Gastroesophageal sphincter (tissue), 4 donors: ENCODE measurements around the gene KIF26A. TPM values are rescaled to one million over a fixed set of nuclear protein-coding genes. Genes with fewer than 3 reads are reported as not detected.

Experiments used
- ATAC-seq: fragments of 150-250 bp; one replicate; pipeline ENCODE4 v1.9.1; 2016; ENCODE audit warnings: mild to moderate bottlenecking, moderate library complexity
- H3K27ac ChIP-seq, 4 donors: fragments of 200-600 bp; sonication (generic) in 3 of 4; 1 replicate in 3 of 4; 2 replicates in 1 of 4; pipeline ENCODE4 v1.5.1; 2016 to 2019
- H3K27me3 ChIP-seq: fragments of 200-600 bp; sonication (generic); one replicate; pipeline ENCODE4 v1.5.1; 2019
- H3K36me3 ChIP-seq, 2 donors: fragments of 200-600 bp; sonication (generic); one replicate each; pipeline ENCODE4 v1.5.1; 2019; ENCODE audit warnings: control low read depth in 1 of 2
- H3K4me1 ChIP-seq, 3 donors: fragments of 200-600 bp; sonication (generic); 1 replicate in 2 of 3; 2 replicates in 1 of 3; pipeline ENCODE4 v1.5.1; 2016 to 2019; ENCODE audit warnings: control low read depth in 2 of 3
- H3K4me3 ChIP-seq, 2 donors: fragments of 200-600 bp; sonication (generic); one replicate each; pipeline ENCODE4 v1.5.1; 2019; ENCODE audit warnings: mild to moderate bottlenecking in 1 of 2, moderate library complexity in 1 of 2
- H3K9me3 ChIP-seq, 3 donors: fragments of 200-600 bp; sonication (generic); one replicate each; pipeline ENCODE4 v1.5.1; 2017 to 2019; ENCODE audit warnings: control low read depth in 2 of 3
- EP300 ChIP-seq: sonication (generic); formaldehyde crosslinking; IDR thresholded peaks from one replicate; pipeline ENCODE4 v1.6.1; 2017; ENCODE audit warnings: antibody characterized with exemption, mild to moderate bottlenecking
- POLR2A ChIP-seq, 2 donors: fragments of 450-650 bp; IDR thresholded peaks; one replicate each; pipeline ENCODE4 v1.6.1; 2017; ENCODE audit warnings: antibody characterized with exemption in 2 of 2, mild to moderate bottlenecking in 2 of 2, moderate library complexity in 1 of 2
- POLR2AphosphoS5 ChIP-seq: sonication (generic); formaldehyde crosslinking; IDR thresholded peaks from one replicate; pipeline ENCODE4 v1.6.1; 2017; ENCODE audit warnings: antibody characterized with exemption
- WGBS, 2 donors: methylation state at CpG; one replicate each; pipeline ENCODE4 v1.1.5; 2018; ENCODE audit warnings: low coverage in 1 of 2; 5-methylcytosine and 5-hydroxymethylcytosine counted together
- total RNA-seq, 4 donors: library from RNA; depleted of rRNA; stranded (reverse); fragments of >200 nt; gene quantifications; one replicate each; pipeline ENCODE4 v1.1.0, GENCODE V29; 2016
- TF ChIP-seq, protein P1 (sequence below), 4 experiments: fragments of 200-600 bp in 2 of 4; fragments of 450-650 bp in 2 of 4; sonication (generic) in 1 of 4; IDR thresholded peaks; one replicate each; pipeline ENCODE4 v1.5.1; 2017 to 2019; ENCODE audit warnings: antibody characterized with exemption in 4 of 4, mild to moderate bottlenecking in 2 of 4, moderate library complexity in 2 of 4

KIF26A gene
- total RNA-seq, 4 donors from 2014 or later, result 2.2 to 6.9 (median 2.9) TPM

DNA sequence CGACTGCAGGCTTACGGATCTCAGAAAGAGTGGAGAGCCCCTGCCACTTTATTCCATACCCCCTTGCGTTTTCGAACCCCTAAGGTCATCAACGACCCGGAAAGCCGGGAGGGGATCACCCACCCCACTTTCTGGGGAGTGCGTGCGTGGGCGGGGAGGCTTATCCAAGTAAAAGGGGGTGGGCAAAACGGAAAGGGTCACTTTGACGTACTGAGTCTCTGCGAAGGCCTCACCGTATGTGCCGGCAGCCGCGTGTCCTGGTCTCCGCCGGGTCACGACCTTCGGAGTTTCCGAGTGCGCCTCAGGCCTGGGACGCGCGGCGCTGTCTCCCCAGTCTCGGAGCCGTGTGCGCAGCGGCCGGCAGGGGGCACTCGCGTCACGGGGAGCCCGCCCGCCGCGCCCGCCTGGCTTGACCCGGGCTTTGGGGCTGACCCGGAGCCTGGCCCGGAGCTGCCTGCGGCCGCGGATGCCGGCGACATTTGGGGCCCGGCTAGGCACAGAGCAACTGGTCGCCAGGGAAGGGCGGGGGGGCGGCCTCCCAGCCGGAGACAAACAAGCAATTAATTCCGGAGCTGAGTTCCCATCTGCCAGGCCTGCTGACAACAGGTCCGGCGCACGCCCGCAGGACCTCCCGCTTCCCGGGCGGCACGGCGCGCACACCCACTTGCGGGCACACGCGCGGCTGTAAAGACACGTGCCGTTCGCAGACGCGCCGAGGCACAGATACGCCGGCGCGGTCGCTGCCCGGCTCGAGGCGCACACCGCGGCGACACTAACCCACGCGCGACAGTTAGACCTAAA lies 890 bp upstream of the KIF26A start:
- Histone ChIP-seq H3K4me3 (peak overlapping the region; percentile 31 to 57), H3K9me3 (no peaks in the 10 kb centered on the region), H3K36me3 (no peaks in the 10 kb centered on the region), H3K27me3 (peaks cover 84% of the 10 kb centered on the region), H3K4me1 (peaks cover 0 to 46% (median 23%) of the 10 kb centered on the region in 3 donors), H3K27ac (peak overlapping the region in 3 of 4 donors; percentile 34 to 61 (median 38))
- WGBS, 2 donors, result 7% methylated on average over 3 of the region's 88 CpGs; no CpG with 5 or more reads in 1 of the 2 donors
- TF ChIP-seq POLR2AphosphoS5, result no peak
- TF ChIP-seq, protein P1, sequence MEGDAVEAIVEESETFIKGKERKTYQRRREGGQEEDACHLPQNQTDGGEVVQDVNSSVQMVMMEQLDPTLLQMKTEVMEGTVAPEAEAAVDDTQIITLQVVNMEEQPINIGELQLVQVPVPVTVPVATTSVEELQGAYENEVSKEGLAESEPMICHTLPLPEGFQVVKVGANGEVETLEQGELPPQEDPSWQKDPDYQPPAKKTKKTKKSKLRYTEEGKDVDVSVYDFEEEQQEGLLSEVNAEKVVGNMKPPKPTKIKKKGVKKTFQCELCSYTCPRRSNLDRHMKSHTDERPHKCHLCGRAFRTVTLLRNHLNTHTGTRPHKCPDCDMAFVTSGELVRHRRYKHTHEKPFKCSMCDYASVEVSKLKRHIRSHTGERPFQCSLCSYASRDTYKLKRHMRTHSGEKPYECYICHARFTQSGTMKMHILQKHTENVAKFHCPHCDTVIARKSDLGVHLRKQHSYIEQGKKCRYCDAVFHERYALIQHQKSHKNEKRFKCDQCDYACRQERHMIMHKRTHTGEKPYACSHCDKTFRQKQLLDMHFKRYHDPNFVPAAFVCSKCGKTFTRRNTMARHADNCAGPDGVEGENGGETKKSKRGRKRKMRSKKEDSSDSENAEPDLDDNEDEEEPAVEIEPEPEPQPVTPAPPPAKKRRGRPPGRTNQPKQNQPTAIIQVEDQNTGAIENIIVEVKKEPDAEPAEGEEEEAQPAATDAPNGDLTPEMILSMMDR (IDR thresholded peaks at IDR 0.05), result peak in 3 of 4 experiments; percentile 79 to 91 (median 89)
- no peak for TF ChIP-seq POLR2A (IDR thresholded peaks at IDR 0.05)
- peak; percentile 79 for ATAC-seq

DNA sequence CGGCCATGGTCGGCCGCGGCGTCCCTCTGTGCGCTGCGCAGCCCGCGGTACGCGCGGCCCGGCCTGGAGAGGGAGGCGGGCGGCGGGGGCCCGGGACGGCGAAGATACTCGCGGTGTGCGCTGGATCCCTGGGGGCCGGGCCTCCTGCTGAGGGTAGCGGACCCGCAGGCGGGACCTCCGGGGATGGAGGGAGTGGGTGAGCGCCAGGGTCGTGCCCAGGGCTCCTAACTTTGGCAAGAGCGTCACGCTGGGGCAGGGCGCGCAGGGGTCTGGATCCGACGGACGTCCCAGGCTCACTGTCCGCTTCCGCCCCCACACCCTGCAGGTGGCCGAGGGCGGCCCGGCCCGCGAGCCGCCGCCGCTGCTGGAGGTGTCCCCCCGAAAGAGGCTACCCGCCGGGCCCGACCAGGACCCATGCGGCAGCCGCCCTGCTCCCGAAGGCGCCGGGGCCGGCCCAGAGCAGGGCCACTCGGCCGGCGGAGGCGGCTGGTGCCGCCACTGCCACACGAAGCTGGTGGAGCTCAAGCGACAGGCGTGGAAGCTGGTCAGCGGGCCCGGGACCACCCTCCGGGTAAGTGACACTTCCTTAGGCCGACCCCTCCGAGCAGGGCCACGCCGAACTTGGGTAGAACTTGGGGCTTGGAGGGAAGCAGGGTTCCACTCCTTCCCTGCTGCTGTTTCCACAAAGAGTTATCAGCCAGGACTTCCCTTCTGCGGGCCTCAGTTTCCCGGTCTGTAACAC lies 502 bp downstream of the KIF26A start:
- no peak for ATAC-seq
- Histone ChIP-seq H3K27ac (peak overlapping the region in 3 of 4 donors; percentile 34 to 61 (median 38)), H3K4me3 (peak overlapping the region; percentile 31 to 57), H3K36me3 (no peaks in the 10 kb centered on the region), H3K27me3 (peaks cover 80% of the 10 kb centered on the region), H3K9me3 (no peaks in the 10 kb centered on the region), H3K4me1 (peaks cover 0 to 46% (median 23%) of the 10 kb centered on the region in 3 donors)
- no CpG with 5 or more reads among the region's 73 CpGs for WGBS, 2 donors
- TF ChIP-seq, protein P1 (IDR thresholded peaks at IDR 0.05), result no peak
- TF ChIP-seq EP300, result no peak
- TF ChIP-seq POLR2AphosphoS5, result no peak
- TF ChIP-seq POLR2A (IDR thresholded peaks at IDR 0.05), result no peak

DNA sequence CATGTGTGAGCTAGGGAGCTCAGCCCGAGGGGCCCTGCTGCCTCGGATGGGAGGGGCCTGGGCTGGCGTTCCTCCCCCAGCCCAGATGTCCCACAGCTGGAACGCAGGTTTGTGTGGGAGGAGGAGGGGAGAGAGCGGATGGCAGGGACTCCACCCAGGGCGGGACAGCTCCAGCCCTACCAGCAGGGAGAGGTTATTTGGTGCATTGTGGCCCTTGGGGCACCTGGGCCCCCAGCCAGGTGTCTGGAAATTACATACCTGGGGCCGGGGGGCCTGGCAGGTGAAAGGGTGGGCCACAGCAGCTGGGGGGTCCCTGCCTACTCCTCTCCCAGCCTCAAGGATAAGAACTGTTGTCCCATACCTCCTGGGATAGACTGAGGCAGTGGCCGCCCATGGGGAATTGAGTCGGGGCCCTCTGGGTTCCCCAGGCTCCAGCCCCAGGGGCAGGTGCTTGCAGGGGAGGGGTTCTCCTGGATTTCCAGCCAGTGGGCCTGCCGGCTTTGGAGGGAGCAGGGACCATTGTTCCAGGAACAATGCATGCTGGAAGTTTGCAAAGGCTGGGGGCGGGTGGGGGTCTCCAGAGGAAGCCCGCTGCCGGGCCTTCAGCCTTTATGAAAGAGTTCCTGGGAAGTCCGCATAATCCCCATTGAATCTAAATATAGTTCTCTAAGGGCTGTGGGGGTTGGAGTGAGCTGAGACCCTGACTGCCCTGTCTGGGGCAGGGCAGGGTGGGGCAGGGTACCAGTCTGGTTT lies 1.2 kb downstream of the KIF26A start:
- Histone ChIP-seq H3K4me3 (peak overlapping the region in 1 of 2 donors; percentile 57), H3K27me3 (peaks cover 78% of the 10 kb centered on the region), H3K4me1 (peaks cover 0 to 46% (median 23%) of the 10 kb centered on the region in 3 donors), H3K9me3 (no peaks in the 10 kb centered on the region), H3K27ac (peak overlapping the region in 1 of 4 donors; percentile 61), H3K36me3 (no peaks in the 10 kb centered on the region)
- TF ChIP-seq, protein P1 (IDR thresholded peaks at IDR 0.05), result no peak
- no peak for TF ChIP-seq POLR2A (IDR thresholded peaks at IDR 0.05)
- TF ChIP-seq EP300, result no peak
- no peak for TF ChIP-seq POLR2AphosphoS5
- no peak for ATAC-seq
- WGBS, 2 donors, result 100% methylated on average over 1 of the region's 14 CpGs; no CpG with 5 or more reads in 1 of the 2 donors

DNA sequence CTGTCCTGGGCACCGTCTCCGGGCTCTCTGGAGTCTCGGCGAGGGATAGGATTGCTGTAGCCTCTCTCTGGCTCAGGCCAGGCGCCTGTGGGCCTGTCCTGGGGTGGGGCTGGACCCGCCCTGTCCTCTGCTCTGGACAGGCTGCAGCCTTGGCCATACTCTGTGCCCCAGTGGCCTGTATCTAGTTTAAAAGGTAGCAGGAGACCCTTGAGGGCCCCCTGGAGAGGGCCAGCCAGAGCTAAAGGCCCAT lies 1.8 kb downstream of the KIF26A start:
- WGBS, 2 donors, result no CpG with 5 or more reads among the region's 6 CpGs
- H3K36me3 ChIP-seq, result no peaks in the 10 kb centered on the region
- H3K27me3 ChIP-seq, result peaks cover 77% of the 10 kb centered on the region
- ATAC-seq, result no peak
- H3K4me1 ChIP-seq, result peaks cover 0 to 45% (median 23%) of the 10 kb centered on the region in 3 donors
- TF ChIP-seq POLR2A (IDR thresholded peaks at IDR 0.05) (no peak), EP300 (no peak), POLR2AphosphoS5 (no peak)
- TF ChIP-seq, protein P1 (IDR thresholded peaks at IDR 0.05), result no peak
- no peak overlapping the region for H3K27ac ChIP-seq
- peak overlapping the region in 1 of 2 donors; percentile 57 for H3K4me3 ChIP-seq
- H3K9me3 ChIP-seq, result no peaks in the 10 kb centered on the region
